Measurements from ENCODE around the gene CIZ1.

Gene CIZ1

DNA sequence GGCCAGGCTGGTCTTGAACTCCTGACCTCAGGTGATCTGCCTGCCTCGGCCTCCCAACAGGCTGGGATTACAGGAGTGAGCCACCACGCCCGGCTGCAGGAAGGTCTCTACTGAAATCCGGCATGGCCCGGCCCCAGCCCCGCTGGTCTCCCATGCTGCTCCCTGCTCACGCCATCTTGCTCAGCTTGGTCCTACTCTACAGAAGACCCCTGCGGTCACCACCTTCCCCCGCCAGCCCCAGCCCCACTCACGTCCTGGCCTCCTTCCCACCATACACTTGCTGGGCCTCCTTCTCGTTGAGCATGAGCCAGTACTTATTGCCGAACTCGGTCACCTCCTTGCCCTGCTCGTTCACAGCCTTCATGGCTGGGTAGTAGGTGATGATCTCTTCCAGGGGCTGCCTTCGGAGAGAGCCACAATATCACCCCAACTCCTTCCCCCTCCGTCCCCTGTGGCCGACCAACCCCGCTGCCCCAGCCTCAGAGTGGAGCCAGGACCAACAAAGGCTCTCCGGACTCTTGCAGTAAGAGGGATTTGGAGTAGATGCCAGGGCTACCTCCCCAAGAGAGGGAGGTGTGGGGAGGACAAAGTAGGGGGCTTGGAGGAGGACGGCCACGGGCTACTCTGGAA is 67.8 kb downstream of the CIZ1 start:
- DNase-seq = no peak

DNA sequence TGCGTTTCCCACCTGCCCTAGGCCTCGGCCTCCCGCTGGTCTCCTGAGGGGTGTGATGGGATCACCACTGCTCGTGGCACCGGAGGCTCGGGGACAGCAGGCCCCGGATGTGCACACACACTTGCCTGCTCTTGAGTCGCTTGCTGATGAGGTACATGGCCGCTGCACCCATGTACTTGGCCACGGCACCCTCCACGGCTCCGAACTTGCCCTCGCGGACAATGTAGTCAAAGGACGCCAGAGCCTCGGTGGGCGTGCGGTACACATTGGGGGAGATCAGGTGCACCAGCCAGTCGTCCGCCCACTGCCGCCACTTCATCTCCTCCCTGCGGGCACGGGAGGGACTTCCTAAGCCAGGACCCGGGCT is 68.6 kb downstream of the CIZ1 start:
- no peak for DNase-seq

DNA sequence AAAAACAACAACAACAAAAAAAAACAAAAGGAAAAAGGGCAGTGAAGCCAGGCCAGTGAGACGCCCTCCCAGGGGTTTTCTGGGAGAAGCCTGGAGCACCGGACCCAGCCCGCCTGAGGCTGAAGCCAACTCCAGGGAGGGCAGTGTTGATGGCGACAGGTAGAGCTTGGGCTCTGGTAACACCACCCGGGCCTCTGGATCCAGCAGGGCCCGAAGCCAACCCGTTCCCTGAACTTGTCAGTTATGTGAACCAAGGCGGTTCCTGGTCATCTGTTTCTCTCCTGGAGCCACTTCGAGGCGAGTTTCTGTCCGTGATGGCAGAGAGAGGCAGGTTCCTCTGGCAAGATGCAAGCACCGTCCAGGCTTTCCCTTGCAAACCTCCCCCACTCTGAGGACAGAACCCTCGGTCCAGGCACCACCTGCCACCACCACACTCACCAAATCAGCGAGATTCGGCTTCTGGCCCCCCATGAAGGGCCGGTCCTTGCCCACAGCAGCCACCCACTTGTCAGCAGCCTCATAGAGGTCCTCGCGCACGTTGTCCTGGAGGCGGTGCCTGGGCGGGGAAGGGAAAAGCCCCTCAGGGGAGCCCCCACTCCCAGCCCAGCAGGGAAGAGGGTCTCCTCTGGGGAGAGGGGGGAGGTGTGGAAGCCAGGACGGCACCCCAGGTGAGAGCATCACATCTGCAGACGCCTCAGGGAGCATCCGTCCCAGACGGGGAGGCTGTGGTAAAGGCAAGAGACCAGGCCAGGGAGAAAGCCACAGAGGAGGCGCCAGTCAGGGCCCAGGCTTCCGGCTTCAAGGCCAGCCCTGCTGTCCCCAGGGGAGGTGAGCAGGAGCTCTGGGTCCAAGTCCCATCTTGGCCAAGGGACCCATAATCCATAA is 69.2 kb downstream of the CIZ1 start:
- no peak for DNase-seq

DNA sequence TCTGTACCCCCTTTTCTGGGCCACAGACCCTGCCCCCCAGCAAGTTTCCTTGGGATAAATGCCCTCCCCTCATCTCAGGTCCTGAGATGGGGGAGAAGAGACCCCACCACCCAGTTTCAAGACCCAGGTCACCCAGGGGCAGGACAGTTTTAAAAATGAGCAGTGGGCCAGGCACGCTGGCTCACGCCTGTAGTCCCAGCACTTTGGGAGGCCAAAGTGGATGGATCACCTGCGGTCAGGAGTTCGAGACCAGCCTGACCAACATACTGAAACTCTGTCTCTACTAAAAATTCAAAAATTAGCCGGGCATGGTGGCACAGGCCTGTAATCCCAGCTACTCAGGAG is 69.9 kb downstream of the CIZ1 start:
- DNase-seq = no peak

DNA sequence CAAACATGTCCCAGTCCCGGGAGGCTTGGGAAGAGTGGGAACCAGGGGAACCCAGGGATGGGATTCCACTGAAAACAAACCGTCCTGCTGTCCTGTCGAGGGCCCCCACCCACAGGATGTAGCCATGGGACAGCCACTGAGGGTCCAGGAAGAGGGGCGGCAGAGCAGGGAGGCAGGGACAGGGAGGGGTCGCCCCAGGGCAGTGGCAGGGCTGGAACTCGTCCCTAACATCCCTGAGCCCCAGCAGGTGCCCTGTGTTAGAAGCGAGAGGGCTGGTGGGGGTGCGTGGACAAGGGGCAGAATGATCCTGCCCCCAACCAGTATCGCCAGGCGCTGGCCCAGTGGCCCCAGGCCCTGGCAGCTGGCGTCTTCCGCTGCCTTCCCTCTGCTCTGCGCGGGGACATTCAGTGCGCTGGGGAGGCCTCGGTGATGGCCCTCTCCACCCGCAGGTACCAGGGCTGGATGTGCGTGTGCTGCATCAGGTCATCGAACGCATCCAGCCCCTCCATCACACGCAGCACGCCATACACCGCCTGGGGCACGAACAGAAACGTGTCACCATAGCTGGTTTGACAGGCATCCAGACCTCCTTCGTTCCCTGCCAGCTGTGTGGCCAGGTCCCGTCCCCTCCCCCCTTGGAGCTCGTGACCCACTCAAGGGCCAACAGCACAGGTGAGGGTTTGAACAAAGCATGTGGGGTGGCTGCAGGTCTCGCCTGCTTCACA is 70.5 kb downstream of the CIZ1 start:
- DNase-seq = no peak

DNA sequence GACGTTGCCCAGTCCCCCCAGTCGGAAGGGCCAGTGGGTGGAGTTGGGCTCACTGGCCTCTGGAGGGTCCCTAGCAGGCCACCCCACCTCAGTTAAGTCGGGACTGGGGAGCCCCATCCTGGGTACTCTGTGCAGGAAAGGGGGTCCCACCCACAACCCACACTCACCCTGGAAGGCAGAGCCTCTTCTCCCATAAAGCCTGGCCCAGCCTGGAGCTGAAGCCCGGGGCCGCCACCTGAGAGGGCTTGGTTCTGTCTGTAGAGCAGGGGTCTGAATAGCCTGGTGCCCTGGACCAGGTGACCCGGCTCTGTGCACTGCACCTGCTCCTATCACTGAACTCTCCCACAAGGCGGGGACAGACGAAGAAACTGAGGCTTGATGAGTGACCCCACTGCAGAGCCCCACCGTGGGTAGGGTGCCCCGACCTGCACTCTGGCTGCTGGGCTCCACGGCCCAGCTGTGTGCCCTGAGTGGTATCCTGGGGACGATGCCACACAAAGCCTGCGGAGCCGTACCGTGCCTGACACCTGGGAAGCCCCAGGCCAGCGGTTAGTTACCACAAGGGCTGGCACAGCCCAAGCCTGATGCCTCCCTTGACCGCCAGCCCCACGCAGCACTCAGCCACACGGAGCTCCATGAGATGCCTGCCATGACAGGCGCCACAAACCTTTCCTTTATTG is 71.2 kb downstream of the CIZ1 start:
- no peak for DNase-seq

DNA sequence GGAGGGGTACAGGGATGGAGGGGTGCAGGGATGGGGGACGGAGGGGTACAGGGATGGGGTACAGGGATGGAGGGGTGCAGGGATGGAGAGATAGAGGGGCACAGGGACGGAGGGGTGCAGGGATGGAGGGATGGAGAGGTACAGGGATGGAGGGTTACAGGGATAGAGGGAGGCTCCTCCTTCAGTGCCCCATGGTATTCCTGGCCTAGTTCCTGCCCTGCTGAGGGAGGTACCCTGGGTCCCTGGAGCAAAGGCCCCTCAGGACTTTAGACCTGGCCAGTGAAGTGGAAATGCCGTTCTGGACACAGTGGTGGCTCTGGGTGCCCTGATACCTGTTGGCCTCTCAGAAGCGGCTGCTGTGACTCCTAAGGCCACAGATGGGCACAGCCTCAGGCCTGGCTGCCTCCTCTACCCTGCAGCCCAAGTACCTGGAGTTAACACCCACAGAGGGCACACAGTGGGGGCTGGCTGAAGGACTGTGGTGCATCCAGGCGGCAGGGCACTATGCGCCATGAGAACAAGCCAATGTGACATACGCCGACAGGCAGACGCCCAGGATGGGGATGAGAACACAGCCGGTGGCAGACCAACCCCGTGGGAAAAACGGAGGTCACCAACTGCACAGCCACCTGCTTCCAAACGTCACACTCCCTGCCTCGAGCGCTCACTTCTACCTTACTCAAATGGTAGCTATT is 72.3 kb downstream of the CIZ1 start:
- no peak for DNase-seq

DNA sequence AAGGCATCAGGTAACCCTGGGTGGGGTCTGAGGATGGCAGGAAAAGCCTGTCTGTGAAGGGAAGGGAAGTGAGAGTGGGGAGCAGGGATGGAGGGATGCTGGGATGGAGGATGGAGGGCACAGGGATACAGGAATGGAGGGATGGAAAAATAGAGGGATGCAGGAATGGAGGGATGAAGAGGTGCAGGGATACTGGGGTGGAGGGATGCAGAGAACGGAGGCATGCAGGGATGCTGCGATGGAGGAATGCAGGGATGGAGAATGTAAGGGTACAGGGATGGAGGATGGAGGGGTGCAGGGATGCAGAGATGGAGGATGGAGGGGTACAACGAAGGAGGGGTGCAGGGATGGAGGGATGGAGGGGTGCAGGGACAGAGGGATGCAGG is 72.9 kb downstream of the CIZ1 start:
- DNase-seq = no peak

DNA sequence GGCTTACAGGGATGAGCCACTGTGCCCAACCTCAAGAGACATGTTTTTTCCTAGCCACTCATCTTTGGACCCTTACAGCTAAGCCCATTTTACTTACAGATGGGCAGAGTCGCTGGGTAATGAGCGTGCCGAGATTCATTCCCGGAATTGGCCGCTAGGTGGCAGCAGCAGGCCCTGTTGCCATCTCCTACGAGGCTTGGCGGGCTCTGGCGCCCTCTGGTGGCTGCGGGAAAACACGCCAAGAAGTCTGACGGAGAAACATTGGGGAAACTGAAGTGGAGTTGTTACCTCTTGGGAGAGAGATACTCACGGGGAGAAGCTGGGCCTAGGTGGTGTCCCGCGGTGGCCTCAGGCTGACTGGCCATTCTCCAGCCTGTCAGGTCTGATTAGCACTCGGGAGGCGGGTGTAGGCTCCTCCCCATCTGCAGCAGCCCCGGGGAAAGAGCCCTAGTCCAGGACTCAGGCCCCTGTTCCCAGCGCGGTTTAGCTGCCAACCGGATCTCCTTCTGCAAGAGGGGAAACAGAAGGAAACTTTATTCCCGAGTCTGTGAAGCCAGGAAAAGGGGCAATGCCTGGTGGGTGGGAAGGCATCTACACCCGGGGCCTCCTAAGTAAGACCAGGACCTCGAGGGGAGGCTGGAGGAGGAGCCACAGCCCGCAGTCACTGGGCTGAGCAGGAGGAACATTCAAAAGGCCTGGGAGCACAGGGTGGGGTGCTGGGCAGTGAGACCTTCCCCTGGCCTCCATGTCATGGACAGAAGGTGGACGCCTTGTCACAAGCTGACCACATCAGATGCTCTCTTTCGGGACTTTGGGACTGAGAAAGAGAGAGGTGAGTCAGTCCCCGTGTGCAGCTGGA is 73.5 kb downstream of the CIZ1 start:
- peak; percentile 99 for DNase-seq

DNA sequence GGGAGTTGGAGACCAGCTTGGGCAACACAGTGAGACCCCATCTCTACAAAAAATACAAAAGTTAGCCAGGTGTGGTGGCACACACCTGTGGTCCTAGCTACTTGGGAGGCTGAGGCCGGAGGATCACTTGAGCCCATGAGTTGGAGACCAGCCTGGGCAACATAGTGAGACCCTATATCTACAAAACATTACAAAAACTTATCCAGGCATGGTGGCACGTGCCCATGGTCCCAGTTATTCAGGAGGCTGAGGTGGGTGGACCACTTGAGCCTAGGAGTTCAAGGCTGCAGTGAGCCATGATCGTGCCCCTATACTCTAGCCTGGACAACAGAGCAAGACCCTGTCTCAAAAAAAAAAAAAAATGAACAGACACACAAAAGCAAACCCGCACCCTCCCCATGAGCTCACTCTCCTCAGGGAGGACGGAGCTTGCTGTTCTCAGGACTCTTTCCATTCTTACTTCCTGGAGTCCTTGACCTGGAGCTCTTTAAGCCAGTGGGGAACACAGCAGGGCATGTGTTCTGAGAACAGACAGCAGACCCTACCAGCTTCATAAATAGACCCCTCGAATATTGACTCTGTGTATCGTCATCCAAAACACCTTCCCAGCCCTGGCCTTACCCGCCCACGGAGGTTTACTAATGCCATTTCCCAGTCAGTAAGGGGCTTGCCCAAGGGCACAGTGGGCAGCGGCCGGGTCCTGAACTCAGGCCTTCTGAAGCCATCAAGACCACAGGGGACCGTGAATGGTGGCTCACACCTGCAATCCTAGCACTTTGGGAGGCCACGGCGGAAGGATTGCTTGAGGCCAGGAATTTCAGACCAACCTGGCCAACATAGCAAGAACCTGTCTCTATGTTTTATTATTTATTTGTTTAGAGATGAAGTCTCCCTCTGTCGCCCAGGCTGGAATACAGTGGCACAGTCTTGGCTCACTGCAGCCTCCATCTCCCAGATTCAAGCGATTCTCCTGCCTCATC is 75.0 kb downstream of the CIZ1 start:
- DNase-seq = no peak
